Measurements from ENCODE around the gene CTNNA3. TPM values are rescaled to one million over a fixed set of nuclear protein-coding genes. Genes with fewer than 3 reads are reported as not detected.

CTNNA3 gene
- total RNA-seq, 2 donors from 2014 or later = 20.3 to 23.8 TPM

DNA sequence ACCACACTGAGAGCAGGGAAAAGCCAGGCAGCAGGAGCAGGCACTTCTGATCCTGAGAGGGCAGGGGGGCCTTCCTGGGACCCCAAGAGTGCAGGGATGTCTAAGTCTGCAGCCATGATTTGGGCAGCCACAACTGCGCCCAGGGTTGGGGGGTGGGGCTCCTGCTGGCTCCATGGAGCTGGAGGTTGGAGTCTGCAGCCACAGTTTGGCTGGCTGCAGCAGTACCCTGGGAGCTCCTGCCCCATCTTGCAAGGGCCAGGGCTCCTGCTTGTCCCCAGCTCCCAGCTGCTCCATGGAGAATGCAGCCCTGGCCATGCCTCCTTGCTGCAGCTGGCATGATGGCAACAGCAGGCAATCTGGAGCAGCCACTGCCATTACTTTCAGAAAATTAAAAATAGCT lies 1449.8 kb downstream of the CTNNA3 start:
- TF ChIP-seq CTCF (IDR thresholded peaks at IDR 0.05) = no peak

DNA sequence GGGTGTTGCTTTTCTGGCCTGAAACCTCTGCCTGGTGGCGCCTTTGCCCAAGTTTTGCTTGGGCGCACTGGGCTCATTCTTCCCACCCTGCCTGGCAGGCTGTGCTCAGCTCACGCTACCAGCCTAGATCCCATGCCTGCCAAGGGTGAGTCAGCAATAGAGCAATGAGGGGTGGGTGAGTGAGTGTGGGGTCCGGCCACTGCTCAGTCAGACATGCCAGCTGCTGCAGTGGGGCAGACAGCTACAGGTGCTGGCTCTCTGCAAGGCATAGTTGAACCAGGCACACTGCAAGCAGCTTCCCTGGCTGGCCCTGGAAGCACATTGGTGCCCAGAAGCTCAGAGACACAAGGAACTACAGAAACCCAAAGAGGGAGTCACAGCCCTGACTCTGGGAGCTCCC lies 1451.0 kb downstream of the CTNNA3 start:
- Histone ChIP-seq H3K36me3 (no peaks in the 10 kb centered on the region), H3K9me3 (peaks cover 0 to 11% of the 10 kb centered on the region in 2 donors), H3K4me1 (no peaks in the 10 kb centered on the region), H3K27me3 (no peaks in the 10 kb centered on the region), H3K4me3 (no peak overlapping the region), H3K27ac (no peak overlapping the region)
- no peak for TF ChIP-seq CTCF (IDR thresholded peaks at IDR 0.05)
- no peak for DNase-seq (ENCODE audit: low spot score)

More for the DNA sequence above, 1449.8 kb downstream of the CTNNA3 start:
- Histone ChIP-seq H3K36me3 (no peaks in the 10 kb centered on the region), H3K4me3 (no peak overlapping the region), H3K9me3 (peaks cover 0 to 11% of the 10 kb centered on the region in 2 donors), H3K27me3 (no peaks in the 10 kb centered on the region), H3K4me1 (no peaks in the 10 kb centered on the region), H3K27ac (no peak overlapping the region)
- no peak for DNase-seq (ENCODE audit: low spot score)

DNA sequence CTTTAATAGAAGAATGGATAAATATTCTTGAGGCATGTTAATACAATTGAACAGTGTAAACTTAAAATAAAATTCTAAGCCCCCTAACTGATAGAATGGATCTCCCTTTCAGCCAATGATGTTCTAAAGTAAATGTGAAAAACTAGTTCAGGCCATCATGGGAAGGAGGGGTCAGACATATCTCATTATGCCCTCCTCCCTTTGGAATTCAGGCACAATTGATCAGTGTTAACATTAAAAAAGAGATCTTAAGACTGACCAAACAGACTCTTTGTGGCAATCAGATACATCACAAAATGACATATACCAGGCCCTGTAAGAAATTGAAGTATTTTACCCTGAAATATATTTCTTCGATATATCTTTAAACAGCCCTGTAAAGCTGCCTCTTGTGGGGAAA lies 1453.1 kb downstream of the CTNNA3 start:
- Histone ChIP-seq H3K36me3 (no peaks in the 10 kb centered on the region), H3K4me3 (no peak overlapping the region), H3K4me1 (no peaks in the 10 kb centered on the region), H3K27ac (no peak overlapping the region), H3K27me3 (no peaks in the 10 kb centered on the region), H3K9me3 (no peaks in the 10 kb centered on the region)
- no peak for TF ChIP-seq CTCF (IDR thresholded peaks at IDR 0.05)
- DNase-seq (ENCODE audit: low spot score) = no peak

GRCh38 chr10:66239062-66239461 lies 1456.9 kb downstream of the CTNNA3 start:
- no peaks in the 10 kb centered on the region for H3K27me3 ChIP-seq
- no peak for TF ChIP-seq CTCF (IDR thresholded peaks at IDR 0.05)

DNA sequence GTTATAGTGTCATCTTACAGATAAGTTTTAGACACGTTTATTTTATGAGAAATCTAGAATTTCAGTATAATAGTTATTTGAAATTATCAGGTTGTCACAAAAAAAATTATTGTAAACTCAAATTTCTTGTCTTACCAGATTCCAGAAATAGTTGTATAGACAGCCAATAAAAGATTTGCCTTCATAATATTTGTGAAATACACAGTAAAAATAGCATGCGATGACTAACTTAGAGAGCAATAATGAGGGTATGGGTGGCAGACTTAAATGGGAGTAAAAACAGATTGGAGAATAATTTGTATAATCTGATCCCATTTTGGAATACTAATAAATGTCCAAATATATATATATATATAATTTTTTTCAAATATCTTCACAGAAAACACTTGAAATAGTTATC lies 1457.7 kb downstream of the CTNNA3 start:
- Histone ChIP-seq H3K36me3 (no peaks in the 10 kb centered on the region), H3K27ac (no peak overlapping the region), H3K4me3 (no peak overlapping the region), H3K9me3 (no peaks in the 10 kb centered on the region), H3K4me1 (no peaks in the 10 kb centered on the region), H3K27me3 (no peaks in the 10 kb centered on the region)
- DNase-seq (ENCODE audit: low spot score) = no peak
- TF ChIP-seq CTCF (IDR thresholded peaks at IDR 0.05) = no peak

More at GRCh38 chr10:66239062-66239461, 1456.9 kb downstream of the CTNNA3 start:
- H3K27ac ChIP-seq = no peak overlapping the region
- no peaks in the 10 kb centered on the region for H3K36me3 ChIP-seq
- no peak overlapping the region for H3K4me3 ChIP-seq
- H3K4me1 ChIP-seq = no peaks in the 10 kb centered on the region
- no peak for DNase-seq (ENCODE audit: low spot score)
- H3K9me3 ChIP-seq = no peaks in the 10 kb centered on the region

- Histone ChIP-seq H3K36me3 (no peaks in the 10 kb centered on the region), H3K27me3 (no peaks in the 10 kb centered on the region), H3K27ac (no peak overlapping the region), H3K9me3 (peaks cover 0 to 4% of the 10 kb centered on the region in 2 donors), H3K4me3 (no peak overlapping the region), H3K4me1 (no peaks in the 10 kb centered on the region)
- no peak for TF ChIP-seq CTCF (IDR thresholded peaks at IDR 0.05)
- no peak for DNase-seq (ENCODE audit: low spot score)
Measured at GRCh38 chr10:66234872-66235271, 1461.1 kb downstream of the CTNNA3 start.

Data from right atrium auricular region (tissue), 2 donors.